GM12865 (cell line): Measurements from ENCODE around the gene TEDC2.

Experiments used
- DNase-seq: peaks from one replicate; pipeline ENCODE4 v3.0.0; 2010; ENCODE audit warnings: low read depth
- H3K4me3 ChIP-seq: 2 replicates; pipeline ENCODE4 v1.5.1; 2011; ENCODE audit warnings: mild to moderate bottlenecking, low read depth, low read length, control low read depth
- CTCF ChIP-seq: IDR thresholded peaks from 2 replicates; pipeline ENCODE4 v1.5.1; 2011; ENCODE audit warnings: low read length, control low read depth, low read depth, inconsistent platforms; ENCODE audit not compliant: insufficient read depth; ENCODE audit errors: missing control alignments

Gene TEDC2

GRCh38 chr16:2458887-2459646 lies 842 bp upstream of the TEDC2 start:
- no peak for DNase-seq
- no peak for TF ChIP-seq CTCF
- H3K4me3 ChIP-seq: peak overlapping the region; percentile 58

GRCh38 chr16:2460391-2460713 lies 443 bp downstream of the TEDC2 start:
- DNase-seq: no peak
- peak overlapping the region; percentile 58 for H3K4me3 ChIP-seq
- TF ChIP-seq CTCF: no peak

- DNase-seq: no peak
- H3K4me3 ChIP-seq: peak overlapping the region; percentile 58
- no peak for TF ChIP-seq CTCF
Measured at GRCh38 chr16:2460916-2461315, 1.0 kb downstream of the TEDC2 start.

GRCh38 chr16:2462031-2462866 lies 2.3 kb downstream of the TEDC2 start:
- no peak overlapping the region for H3K4me3 ChIP-seq
- no peak for TF ChIP-seq CTCF
- no peak for DNase-seq

- DNase-seq: no peak
- no peak for TF ChIP-seq CTCF
- H3K4me3 ChIP-seq: no peak overlapping the region
Measured at GRCh38 chr16:2464333-2464732, 4.4 kb downstream of the TEDC2 start.

GRCh38 chr16:2465653-2466415 lies 5.9 kb downstream of the TEDC2 start:
- no peak for DNase-seq
- no peak overlapping the region for H3K4me3 ChIP-seq
- peak; percentile 21 for TF ChIP-seq CTCF
